Measurements from ENCODE around the gene TWNK.
A peak's percentile ranks its signal among the peaks of the same experiment; 100 is the strongest.

TWNK gene

DNA sequence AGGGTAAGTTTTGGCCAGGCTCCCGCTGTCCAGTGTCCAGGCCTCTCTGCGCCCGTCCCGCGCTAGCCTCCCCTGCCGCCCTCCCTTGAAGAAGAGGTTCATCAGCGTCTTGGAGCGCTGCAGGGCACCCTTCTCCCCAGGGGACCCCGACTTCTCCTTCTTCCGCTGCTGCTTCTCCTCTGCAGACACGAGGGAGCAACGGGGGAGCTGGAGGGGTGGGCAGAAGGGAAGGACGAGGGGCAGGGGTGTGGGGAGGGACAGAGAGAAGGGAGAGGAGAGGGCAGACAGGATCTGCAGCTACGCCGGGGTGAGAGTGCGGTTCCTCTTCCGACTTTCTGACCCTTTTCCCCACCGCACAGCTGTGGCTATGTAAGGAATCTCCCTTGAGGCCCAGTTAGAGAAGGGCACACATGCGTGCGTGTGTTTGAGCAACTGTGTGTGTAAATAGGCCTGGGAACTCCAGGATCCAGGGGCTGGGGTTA, 30.8 kb downstream of the TWNK start:
- H4K20me1 ChIP-seq (ENCODE audit: insufficient read depth, low read length): peaks cover 7% of the 10 kb centered on the region
- H3K27ac ChIP-seq (ENCODE audit: low read length): no peak overlapping the region
- no peak overlapping the region for H3K9ac ChIP-seq (ENCODE audit: low read depth, low read length)
- TF ChIP-seq EZH2 (IDR thresholded peaks at IDR 0.05; ENCODE audit: borderline replicate concordance, low read depth, low read length, severe bottlenecking) (no peak), CTCF (IDR thresholded peaks at IDR 0.05; ENCODE audit: borderline replicate concordance, extremely low read depth, low read length, poor library complexity, severe bottlenecking) (no peak)
- no peak overlapping the region for H3K4me2 ChIP-seq (ENCODE audit: insufficient read depth, low read length)
- H3K4me3 ChIP-seq (ENCODE audit: low read depth in 1 of 2, low read length in 2 of 2): no peak overlapping the region
- H2AFZ ChIP-seq (ENCODE audit: low read depth, low read length): no peak overlapping the region
- peaks cover 4% of the 10 kb centered on the region for H3K27me3 ChIP-seq (ENCODE audit: insufficient read depth, low read length, poor library complexity)
- H3K4me1 ChIP-seq (ENCODE audit: insufficient read depth, low read length): peaks cover 5% of the 10 kb centered on the region; the same call in 1 of the 2 replicates
- H3K36me3 ChIP-seq (ENCODE audit: insufficient read depth, low read length): no peaks in the 10 kb centered on the region
- ATAC-seq (ENCODE audit: insufficient read depth, low read depth) (no peak), DNase-seq (no peak)
- no peaks in the 10 kb centered on the region for H3K79me2 ChIP-seq (ENCODE audit: insufficient read depth, low read length)
- no peaks in the 10 kb centered on the region for H3K9me3 ChIP-seq (ENCODE audit: insufficient read depth, low read length, severe bottlenecking)

- Histone ChIP-seq H2AFZ (ENCODE audit: low read depth, low read length) (no peak overlapping the region), H3K4me2 (ENCODE audit: insufficient read depth, low read length) (no peak overlapping the region), H3K9me3 (ENCODE audit: insufficient read depth, low read length, severe bottlenecking) (no peaks in the 10 kb centered on the region), H3K9ac (ENCODE audit: low read depth, low read length) (no peak overlapping the region), H3K27ac (ENCODE audit: low read length) (no peak overlapping the region), H3K4me1 (ENCODE audit: insufficient read depth, low read length) (peaks cover 5% of the 10 kb centered on the region; the same call in 1 of the 2 replicates), H3K79me2 (ENCODE audit: insufficient read depth, low read length) (no peaks in the 10 kb centered on the region), H3K36me3 (ENCODE audit: insufficient read depth, low read length) (no peaks in the 10 kb centered on the region), H3K27me3 (ENCODE audit: insufficient read depth, low read length, poor library complexity) (peaks cover 4% of the 10 kb centered on the region), H3K4me3 (ENCODE audit: low read depth in 1 of 2, low read length in 2 of 2) (no peak overlapping the region), H4K20me1 (ENCODE audit: insufficient read depth, low read length) (peaks cover 7% of the 10 kb centered on the region)
- peak; percentile 57 for ATAC-seq (ENCODE audit: insufficient read depth, low read depth)
- DNase-seq: peak; percentile 56
- TF ChIP-seq EZH2 (IDR thresholded peaks at IDR 0.05; ENCODE audit: borderline replicate concordance, low read depth, low read length, severe bottlenecking) (no peak), CTCF (IDR thresholded peaks at IDR 0.05; ENCODE audit: borderline replicate concordance, extremely low read depth, low read length, poor library complexity, severe bottlenecking) (peak; percentile 57)
These were observed 31.5 kb downstream of the TWNK start for GRCh38 chr10:101018600-101019439.

DNA sequence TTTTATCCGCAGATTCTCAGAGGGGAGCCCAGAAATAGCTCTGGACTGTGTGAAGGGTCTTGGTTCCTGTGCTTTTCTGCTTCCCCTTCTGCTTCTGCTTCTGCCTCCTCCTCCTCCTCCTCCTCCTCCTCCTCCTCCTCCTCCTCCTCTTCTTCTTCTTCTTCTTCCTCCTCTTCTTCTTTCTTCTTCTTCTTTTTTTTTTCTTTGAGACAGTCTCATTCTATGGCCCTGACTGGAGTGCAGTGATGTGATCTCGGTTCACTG, 32.0 kb downstream of the TWNK start:
- Histone ChIP-seq H3K4me1 (ENCODE audit: insufficient read depth, low read length) (peaks cover 1% of the 10 kb centered on the region; the same call in 1 of the 2 replicates), H3K36me3 (ENCODE audit: insufficient read depth, low read length) (no peaks in the 10 kb centered on the region), H4K20me1 (ENCODE audit: insufficient read depth, low read length) (peaks cover 7% of the 10 kb centered on the region), H3K27ac (ENCODE audit: low read length) (no peak overlapping the region), H2AFZ (ENCODE audit: low read depth, low read length) (no peak overlapping the region), H3K9me3 (ENCODE audit: insufficient read depth, low read length, severe bottlenecking) (no peaks in the 10 kb centered on the region), H3K27me3 (ENCODE audit: insufficient read depth, low read length, poor library complexity) (peaks cover 4% of the 10 kb centered on the region), H3K4me3 (ENCODE audit: low read depth in 1 of 2, low read length in 2 of 2) (no peak overlapping the region), H3K9ac (ENCODE audit: low read depth, low read length) (no peak overlapping the region), H3K79me2 (ENCODE audit: insufficient read depth, low read length) (no peaks in the 10 kb centered on the region), H3K4me2 (ENCODE audit: insufficient read depth, low read length) (no peak overlapping the region)
- DNase-seq: no peak
- no peak for ATAC-seq (ENCODE audit: insufficient read depth, low read depth)
- no peak for TF ChIP-seq EZH2 (IDR thresholded peaks at IDR 0.05; ENCODE audit: borderline replicate concordance, low read depth, low read length, severe bottlenecking)
- no peak for TF ChIP-seq CTCF (IDR thresholded peaks at IDR 0.05; ENCODE audit: borderline replicate concordance, extremely low read depth, low read length, poor library complexity, severe bottlenecking)

Measured in DND-41 (cell line).